ENCODE measurements around the gene OXLD1. TPM values are rescaled to one million over a fixed set of nuclear protein-coding genes. Genes with fewer than 3 reads are reported as not detected.

Gene OXLD1
- total and polyA plus RNA-seq, 2 experiments from 2014 or later = 48.5 to 49.3 TPM

DNA sequence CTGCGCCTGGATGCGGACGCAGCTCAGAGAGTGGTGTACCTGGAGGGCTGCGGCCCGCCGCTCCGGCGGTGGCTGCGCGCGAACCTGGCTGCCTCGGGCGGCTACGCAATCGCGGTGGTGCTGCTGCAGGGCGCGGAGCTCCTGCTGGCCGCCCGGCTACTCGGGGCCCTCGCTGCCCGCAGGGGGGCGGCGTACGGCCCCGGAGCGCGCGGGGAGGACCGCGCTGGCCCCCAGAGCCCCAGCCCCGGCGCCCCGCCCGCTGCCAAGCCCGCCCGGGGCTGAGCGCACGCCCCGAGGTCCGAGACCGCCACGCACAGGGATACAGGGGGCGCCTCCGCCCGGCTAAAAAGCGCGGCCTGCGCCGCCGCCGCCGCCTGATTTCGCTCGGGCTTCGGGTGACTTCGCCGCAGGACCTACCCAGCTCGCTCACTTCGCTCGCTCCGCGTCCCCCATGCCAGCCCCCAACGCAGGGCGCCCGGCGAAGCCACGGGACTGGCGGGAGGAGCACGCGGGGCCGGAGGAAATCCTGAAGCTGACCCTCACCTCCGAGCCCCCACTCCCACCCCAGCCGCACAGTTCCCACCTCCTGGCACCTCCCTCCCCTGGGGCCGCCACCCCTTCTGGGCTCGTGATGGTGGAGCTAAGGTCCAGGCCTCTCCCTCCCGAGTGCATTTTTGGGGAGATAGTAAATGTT, 18.2 kb downstream of the OXLD1 start:
- Histone ChIP-seq H3K4me3 (0 out of 2 replicates have a peak overlapping the region, but pooled peaks have one; percentile 37), H3K27me3 (replicated peaks; ENCODE audit: insufficient read depth) (peaks cover 15% of the 10 kb centered on the region; the same call in 1 of the 2 replicates), H3K79me2 (ENCODE audit: insufficient read depth) (no peaks in the 10 kb centered on the region), H4K20me1 (ENCODE audit: insufficient read depth) (no peaks in the 10 kb centered on the region), H3K4me2 (ENCODE audit: unreplicated experiment) (peak overlapping the region; percentile 20), H3K9ac (no peak overlapping the region), H3K4me1 (ENCODE audit: insufficient read depth) (0 out of 2 replicates have a peak, but pooled peaks cover 3% of the 10 kb centered on the region), H3K27ac (no peak overlapping the region), H3F3A (ENCODE audit: insufficient read depth) (no peaks in the 10 kb centered on the region), H2AFZ (no peak overlapping the region), H3K9me2 (ENCODE audit: insufficient read depth) (no peaks in the 10 kb centered on the region), H3K9me3 (ENCODE audit: low read depth) (no peaks in the 10 kb centered on the region), H3K36me3 (ENCODE audit: low read depth) (no peaks in the 10 kb centered on the region)
- TF ChIP-seq EZH2phosphoT487 (IDR thresholded peaks at IDR 0.05; ENCODE audit: insufficient read depth, low read depth) = no peak
- peak; percentile 38 for TF ChIP-seq EZH2 (IDR thresholded peaks at IDR 0.05; ENCODE audit: insufficient read depth, poor library complexity, severe bottlenecking)
- 6 to 8% methylated on average over 27 to 38 of the region's 78 CpGs for WGBS, 2 experiments (ENCODE audit: low coverage in 1 of 2, low lambda C conversion rate in 2 of 2, missing lambda C conversion rate in 2 of 2)
- DNase-seq = peak; percentile 33
- in situ Hi-C loops (cut with MboI) = no loop called here

DNA sequence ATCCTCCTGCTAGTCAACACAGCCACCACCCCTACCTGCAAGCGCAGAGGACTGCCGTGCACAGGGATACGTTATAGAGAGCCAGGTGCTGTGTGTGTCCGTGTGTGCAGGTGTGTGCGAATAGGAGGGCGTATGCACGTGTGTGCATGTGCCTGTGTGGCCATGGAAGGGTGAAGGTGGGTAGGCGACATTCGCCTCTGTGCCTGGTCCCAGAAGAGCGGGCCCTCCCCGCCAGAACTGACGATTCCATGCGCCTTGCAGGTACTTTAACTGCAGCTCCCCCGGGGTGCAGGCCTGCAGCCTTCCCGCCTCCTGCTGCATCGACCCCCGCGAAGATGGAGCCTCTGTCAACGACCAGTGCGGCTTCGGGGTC, 18.8 kb downstream of the OXLD1 start:
- Histone ChIP-seq H4K20me1 (ENCODE audit: insufficient read depth) (no peaks in the 10 kb centered on the region), H3K27ac (no peak overlapping the region), H3K79me2 (ENCODE audit: insufficient read depth) (no peaks in the 10 kb centered on the region), H3K4me2 (ENCODE audit: unreplicated experiment) (no peak overlapping the region), H3F3A (ENCODE audit: insufficient read depth) (no peaks in the 10 kb centered on the region), H3K27me3 (replicated peaks; ENCODE audit: insufficient read depth) (peaks cover 15% of the 10 kb centered on the region; the same call in 1 of the 2 replicates), H3K4me1 (ENCODE audit: insufficient read depth) (peaks cover 3% of the 10 kb centered on the region; the same call in 1 of the 2 replicates), H3K4me3 (0 out of 2 replicates have a peak overlapping the region, but pooled peaks have one; percentile 37), H3K9ac (no peak overlapping the region), H3K9me3 (ENCODE audit: low read depth) (no peaks in the 10 kb centered on the region), H2AFZ (no peak overlapping the region), H3K9me2 (ENCODE audit: insufficient read depth) (no peaks in the 10 kb centered on the region), H3K36me3 (ENCODE audit: low read depth) (no peaks in the 10 kb centered on the region)
- TF ChIP-seq EZH2phosphoT487 (IDR thresholded peaks at IDR 0.05; ENCODE audit: insufficient read depth, low read depth) (no peak), EZH2 (IDR thresholded peaks at IDR 0.05; ENCODE audit: insufficient read depth, poor library complexity, severe bottlenecking) (no peak)
- 20 to 23% methylated on average over 16 to 21 of the region's 21 CpGs for WGBS, 2 experiments (ENCODE audit: low coverage in 1 of 2, low lambda C conversion rate in 2 of 2, missing lambda C conversion rate in 2 of 2)
- DNase-seq = no peak
- in situ Hi-C loops (cut with MboI) = no loop called here

DNA sequence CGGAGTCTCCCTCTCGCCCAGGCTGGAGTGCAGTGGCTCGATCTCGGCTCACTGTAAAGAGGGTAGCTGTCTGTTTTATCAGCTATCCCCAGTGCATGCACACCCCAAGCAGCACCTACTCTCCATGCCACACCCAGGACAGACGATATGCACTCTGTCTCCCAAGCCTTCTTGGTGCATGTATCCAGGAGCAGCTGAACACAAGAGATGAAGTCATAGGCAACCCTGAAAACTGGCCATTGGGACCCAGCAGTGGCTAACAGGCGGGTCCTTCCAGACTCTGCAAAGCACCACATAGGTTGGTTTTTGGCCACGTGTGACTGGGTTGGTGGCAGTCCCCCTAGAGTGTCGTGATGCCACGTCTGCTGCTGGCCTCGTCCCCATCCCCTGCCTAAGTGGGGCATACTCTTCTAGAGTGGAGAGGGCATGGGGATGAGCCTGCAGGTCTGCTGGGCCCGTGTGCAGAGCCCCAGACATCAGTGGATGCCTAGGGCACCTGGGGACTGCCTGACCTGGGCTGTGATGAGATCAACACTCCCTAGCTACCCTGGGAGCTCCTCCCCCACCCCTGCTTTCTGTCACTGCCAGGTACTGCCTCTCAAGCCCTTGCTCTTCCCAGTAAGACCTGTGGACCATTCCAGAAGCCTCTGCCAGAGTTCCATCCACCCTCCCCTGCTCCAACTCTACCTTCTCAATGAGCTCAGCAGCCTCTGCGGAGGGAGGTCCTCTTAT, 19.4 kb downstream of the OXLD1 start:
- Histone ChIP-seq H3F3A (ENCODE audit: insufficient read depth) (no peaks in the 10 kb centered on the region), H3K9me2 (ENCODE audit: insufficient read depth) (no peaks in the 10 kb centered on the region), H3K4me2 (ENCODE audit: unreplicated experiment) (no peak overlapping the region), H4K20me1 (ENCODE audit: insufficient read depth) (no peaks in the 10 kb centered on the region), H3K9me3 (ENCODE audit: low read depth) (no peaks in the 10 kb centered on the region), H2AFZ (no peak overlapping the region), H3K9ac (no peak overlapping the region), H3K79me2 (ENCODE audit: insufficient read depth) (no peaks in the 10 kb centered on the region), H3K4me1 (ENCODE audit: insufficient read depth) (peaks cover 9% of the 10 kb centered on the region), H3K27me3 (replicated peaks; ENCODE audit: insufficient read depth) (peaks cover 15% of the 10 kb centered on the region; the same call in 1 of the 2 replicates), H3K36me3 (ENCODE audit: low read depth) (no peaks in the 10 kb centered on the region), H3K4me3 (no peak overlapping the region), H3K27ac (no peak overlapping the region)
- WGBS, 2 experiments (ENCODE audit: low coverage in 1 of 2, low lambda C conversion rate in 2 of 2, missing lambda C conversion rate in 2 of 2) = 45 to 55% methylated on average over 12 of the region's 12 CpGs
- no peak for DNase-seq
- TF ChIP-seq EZH2 (IDR thresholded peaks at IDR 0.05; ENCODE audit: insufficient read depth, poor library complexity, severe bottlenecking) (no peak), EZH2phosphoT487 (IDR thresholded peaks at IDR 0.05; ENCODE audit: insufficient read depth, low read depth) (no peak)
- in situ Hi-C loops (cut with MboI) = no loop called here

DNA sequence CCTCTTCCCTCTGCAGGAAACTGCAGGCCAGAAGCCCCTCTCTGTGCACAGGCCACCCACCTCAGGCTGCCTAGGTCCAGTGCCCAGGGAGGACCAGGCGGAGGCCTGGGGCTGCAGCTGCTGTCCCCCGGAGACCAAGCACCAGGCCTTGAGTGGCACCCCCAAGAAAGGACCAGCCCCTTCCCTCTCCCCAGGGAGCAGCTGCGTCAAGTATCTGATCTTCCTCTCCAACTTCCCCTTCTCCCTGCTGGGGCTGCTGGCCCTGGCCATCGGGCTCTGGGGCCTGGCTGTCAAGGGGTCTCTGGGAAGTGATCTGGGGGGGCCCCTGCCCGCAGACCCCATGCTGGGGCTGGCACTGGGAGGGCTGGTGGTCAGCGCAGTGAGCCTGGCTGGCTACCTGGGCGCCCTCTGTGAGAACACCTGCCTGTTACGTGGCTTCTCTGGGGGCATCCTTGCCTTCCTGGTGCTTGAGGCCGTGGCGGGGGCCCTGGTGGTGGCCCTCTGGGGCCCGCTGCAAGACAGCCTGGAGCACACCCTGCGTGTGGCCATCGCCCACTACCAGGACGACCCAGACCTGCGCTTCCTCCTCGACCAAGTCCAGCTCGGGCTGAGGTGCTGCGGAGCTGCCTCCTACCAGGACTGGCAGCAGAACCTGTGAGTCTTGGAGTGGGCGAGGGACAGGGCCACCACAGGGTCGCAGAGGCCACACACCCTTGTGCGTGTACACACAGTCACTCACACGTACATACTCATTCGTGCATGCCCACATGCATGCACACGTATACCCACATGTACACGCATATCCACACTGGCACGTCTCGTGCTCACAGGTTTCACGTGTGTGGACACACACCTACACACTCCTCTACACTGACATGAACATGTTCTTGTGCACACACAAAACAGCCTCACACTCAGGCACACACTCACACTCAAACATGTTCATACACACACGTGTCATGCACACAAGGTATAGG, 21.1 kb downstream of the OXLD1 start:
- Histone ChIP-seq H3K9ac (no peak overlapping the region), H3K4me1 (ENCODE audit: insufficient read depth) (peaks cover 12% of the 10 kb centered on the region), H3F3A (ENCODE audit: insufficient read depth) (no peaks in the 10 kb centered on the region), H3K36me3 (ENCODE audit: low read depth) (no peaks in the 10 kb centered on the region), H3K4me2 (ENCODE audit: unreplicated experiment) (no peak overlapping the region), H3K4me3 (no peak overlapping the region), H3K27me3 (replicated peaks; ENCODE audit: insufficient read depth) (peaks cover 15% of the 10 kb centered on the region; the same call in 1 of the 2 replicates), H3K9me2 (ENCODE audit: insufficient read depth) (no peaks in the 10 kb centered on the region), H3K27ac (no peak overlapping the region), H2AFZ (no peak overlapping the region), H3K79me2 (ENCODE audit: insufficient read depth) (no peaks in the 10 kb centered on the region), H4K20me1 (ENCODE audit: insufficient read depth) (no peaks in the 10 kb centered on the region), H3K9me3 (ENCODE audit: low read depth) (no peaks in the 10 kb centered on the region)
- TF ChIP-seq EZH2phosphoT487 (IDR thresholded peaks at IDR 0.05; ENCODE audit: insufficient read depth, low read depth) (no peak), EZH2 (IDR thresholded peaks at IDR 0.05; ENCODE audit: insufficient read depth, poor library complexity, severe bottlenecking) (no peak)
- in situ Hi-C loops (cut with MboI) = no loop called here
- 84 to 88% methylated on average over 28 to 29 of the region's 29 CpGs for WGBS, 2 experiments (ENCODE audit: low coverage in 1 of 2, low lambda C conversion rate in 2 of 2, missing lambda C conversion rate in 2 of 2)
- DNase-seq = no peak
